H9 (cell line): ENCODE results near the gene LHFPL2. TPM values are rescaled to one million over a fixed set of nuclear protein-coding genes. Genes with fewer than 3 reads are reported as not detected.

Experiments
- DNase-seq: peaks from one replicate; pipeline ENCODE4 v3.0.0-alpha.2; 2017
- H2AFZ ChIP-seq: one replicate; pipeline ENCODE4 v1.6.1; 2013; ENCODE audit warnings: mild to moderate bottlenecking, low read length, control low read depth, moderate library complexity
- H2AK5ac ChIP-seq: 2 replicates; pipeline ENCODE4 v1.6.1; 2013; ENCODE audit warnings: low read length, control low read depth, mixed read lengths; ENCODE audit not compliant: insufficient read length
- H2BK120ac ChIP-seq: one replicate; pipeline ENCODE4 v1.6.1; 2013; ENCODE audit warnings: low read depth, mild to moderate bottlenecking, low read length, control low read depth, inconsistent platforms; ENCODE audit not compliant: poor library complexity, severe bottlenecking
- H2BK12ac ChIP-seq: 2 replicates; pipeline ENCODE4 v1.6.1; 2013; ENCODE audit warnings: low read length, control low read depth, mixed read lengths, low read depth; ENCODE audit not compliant: insufficient read length
- H2BK15ac ChIP-seq: 2 replicates; pipeline ENCODE4 v1.6.1; 2013; ENCODE audit warnings: low read depth, low read length, control low read depth
- H2BK20ac ChIP-seq: one replicate; pipeline ENCODE4 v1.6.1; 2013; ENCODE audit warnings: low read depth, mild to moderate bottlenecking, low read length, control low read depth, inconsistent platforms; ENCODE audit not compliant: poor library complexity, severe bottlenecking
- H2BK5ac ChIP-seq: 2 replicates; pipeline ENCODE4 v1.6.1; 2013; ENCODE audit warnings: low read length, control low read depth, mixed read lengths; ENCODE audit not compliant: insufficient read length
- H3K14ac ChIP-seq: 2 replicates; pipeline ENCODE4 v1.6.1; 2013; ENCODE audit warnings: low read length, control low read depth; ENCODE audit not compliant: insufficient read depth
- H3K18ac ChIP-seq: 2 replicates; pipeline ENCODE4 v1.6.1; 2013; ENCODE audit warnings: low read depth, mild to moderate bottlenecking, mixed read lengths, low read length, control low read depth; ENCODE audit not compliant: insufficient read length
- H3K23ac ChIP-seq: 2 replicates; pipeline ENCODE4 v1.6.1; 2013; ENCODE audit warnings: low read length, control low read depth, mixed read lengths, low read depth; ENCODE audit not compliant: insufficient read length
- H3K23me2 ChIP-seq: 2 replicates; pipeline ENCODE4 v1.6.1; 2013; ENCODE audit warnings: low read depth, mild to moderate bottlenecking, mixed read lengths, low read length, control low read depth; ENCODE audit not compliant: insufficient read length, poor library complexity, severe bottlenecking
- H3K27ac ChIP-seq: 2 replicates; pipeline ENCODE4 v1.5.1; 2013; ENCODE audit warnings: low read length, control low read depth, mixed read lengths, low read depth; ENCODE audit not compliant: insufficient read length
- H3K27me3 ChIP-seq: 2 replicates; pipeline ENCODE4 v1.6.1; 2013; ENCODE audit warnings: low read length, control low read depth, inconsistent platforms; ENCODE audit not compliant: insufficient read depth
- H3K4ac ChIP-seq: 2 replicates; pipeline ENCODE4 v1.6.1; 2013; ENCODE audit warnings: low read depth, mild to moderate bottlenecking, control low read depth, inconsistent platforms, low read length, moderate library complexity
- H3K4me1 ChIP-seq: 2 replicates; pipeline ENCODE4 v1.6.1; 2013; ENCODE audit warnings: low read length, control low read depth, inconsistent platforms; ENCODE audit not compliant: insufficient read depth
- H3K4me2 ChIP-seq: 2 replicates; pipeline ENCODE4 v1.6.1; 2013; ENCODE audit warnings: low read length, control low read depth, mixed read lengths; ENCODE audit not compliant: insufficient read length, insufficient read depth
- H3K56ac ChIP-seq: 2 replicates; pipeline ENCODE4 v1.6.1; 2013; ENCODE audit warnings: low read depth, mild to moderate bottlenecking, mixed read lengths, low read length, control low read depth; ENCODE audit not compliant: insufficient read length
- H3K79me1 ChIP-seq: 2 replicates; pipeline ENCODE4 v1.6.1; 2013; ENCODE audit warnings: low read depth, mild to moderate bottlenecking, moderate library complexity, low read length, control low read depth, inconsistent platforms; ENCODE audit not compliant: insufficient read depth, poor library complexity, severe bottlenecking
- H3K79me2 ChIP-seq: 2 replicates; pipeline ENCODE4 v1.6.1; 2013; ENCODE audit warnings: low read length, control low read depth, inconsistent platforms; ENCODE audit not compliant: insufficient read depth
- H3K9ac ChIP-seq: 2 replicates; pipeline ENCODE4 v1.6.1; 2013; ENCODE audit warnings: low read length, control low read depth, mixed read lengths; ENCODE audit not compliant: insufficient read length; ENCODE audit errors: extremely low read depth
- H3K9me3 ChIP-seq: one replicate; pipeline ENCODE4 v1.6.1; 2013; ENCODE audit warnings: low read depth, low read length, inconsistent platforms; ENCODE audit not compliant: control insufficient read depth
- H3T11ph ChIP-seq: one replicate; pipeline ENCODE4 v1.6.1; 2013; ENCODE audit warnings: mild to moderate bottlenecking, low read length, control low read depth, inconsistent platforms
- H4K20me1 ChIP-seq: one replicate; pipeline ENCODE4 v1.6.1; 2013; ENCODE audit not compliant: control insufficient read depth, insufficient read length, insufficient read depth
- H4K5ac ChIP-seq: 2 replicates; pipeline ENCODE4 v1.6.1; 2013; ENCODE audit warnings: low read depth, mild to moderate bottlenecking, mixed read lengths, low read length, control low read depth; ENCODE audit not compliant: insufficient read length
- H4K8ac ChIP-seq: replicated peaks from 2 replicates; pipeline ENCODE4 v1.6.1; 2013; ENCODE audit warnings: low read length, control low read depth, mixed read lengths, low read depth; ENCODE audit not compliant: insufficient read length
- H4K91ac ChIP-seq: 2 replicates; pipeline ENCODE4 v1.6.1; 2013; ENCODE audit warnings: low read depth, mild to moderate bottlenecking, moderate library complexity, mixed read lengths, low read length, control low read depth; ENCODE audit not compliant: insufficient read length
- H3K27ac Mint-ChIP-seq, 3 experiments: 2 replicates in 2 of 3; 3 replicates in 1 of 3; pipeline ENCODE4 v1.8.0; 2020 to 2021; ENCODE audit warnings: mixed read lengths in 3 of 3, mild to moderate bottlenecking in 1 of 3, moderate library complexity in 1 of 3
- H3K27me3 Mint-ChIP-seq: 2 replicates; pipeline ENCODE4 v1.8.0; 2021; ENCODE audit warnings: low read depth, mild to moderate bottlenecking, moderate library complexity, mixed read lengths
- H3K36me3 Mint-ChIP-seq, 3 experiments: 2 replicates in 2 of 3; 3 replicates in 1 of 3; pipeline ENCODE4 v1.8.0; 2020 to 2021; ENCODE audit warnings: low read depth in 3 of 3, mixed read lengths in 3 of 3; ENCODE audit not compliant: insufficient read depth in 1 of 3
- H3K4me1 Mint-ChIP-seq, 2 experiments: 2 replicates each; pipeline ENCODE4 v1.8.0; 2020; ENCODE audit warnings: mixed read lengths in 2 of 2
- H3K4me3 Mint-ChIP-seq, 2 experiments: 2 replicates in 1 of 2; 3 replicates in 1 of 2; pipeline ENCODE4 v1.8.0; 2020 to 2021; ENCODE audit warnings: mild to moderate bottlenecking in 2 of 2, mixed read lengths in 2 of 2, moderate library complexity in 1 of 2
- H3K9me3 Mint-ChIP-seq, 2 experiments: 2 replicates in 1 of 2; 3 replicates in 1 of 2; pipeline ENCODE4 v1.8.0; 2020; ENCODE audit warnings: mild to moderate bottlenecking in 2 of 2, mixed read lengths in 2 of 2, moderate library complexity in 1 of 2
- CTCF ChIP-seq: fragments of 200-600 bp; sonication (generic); conservative IDR thresholded peaks from 3 replicates; pipeline ENCODE4 v1.8.0; 2021; ENCODE audit warnings: antibody characterized with exemption, mild to moderate bottlenecking
- WGBS: extraction: QIAGEN DNeasy Blood & Tissue Kit; methylation state at CpG from one replicate; pipeline ENCODE4 v1.1.7; 2013; ENCODE audit warnings: missing lambda C conversion rate, low lambda C conversion rate, mixed read lengths; ENCODE audit not compliant: insufficient read length; ENCODE audit errors: extremely low coverage; 5-methylcytosine and 5-hydroxymethylcytosine counted together
- total RNA-seq: library from RNA; stranded (reverse); gene quantifications from 2 replicates; pipeline ENCODE4 v1.2.1, GENCODE V29; 2021

LHFPL2 gene
- total RNA-seq, 1 experiment from 2014 or later = 26.3 TPM

- Histone ChIP-seq H3K79me1 (peaks cover 5% of the 10 kb centered on the region), H3K4me1 (peaks cover 15% of the 10 kb centered on the region), H3K79me2 (peaks cover 52% of the 10 kb centered on the region; the same call in 1 of the 2 replicates), H4K91ac (no peak overlapping the region), H3K9ac (no peak overlapping the region), H2AK5ac (no peak overlapping the region), H2BK15ac (no peak overlapping the region), H3K9me3 (no peaks in the 10 kb centered on the region), H4K8ac (no peak overlapping the region), H2BK5ac (no peak overlapping the region), H2BK12ac (no peak overlapping the region), H2AFZ (no peak overlapping the region), H4K20me1 (no peaks in the 10 kb centered on the region), H3K27ac (no peak overlapping the region), H3K18ac (no peak overlapping the region), H3K4me2 (no peak overlapping the region), H4K5ac (no peak overlapping the region), H3K4ac (no peak overlapping the region), H3K27me3 (no peaks in the 10 kb centered on the region), H3K56ac (no peak overlapping the region), H3K23me2 (no peaks in the 10 kb centered on the region), H3T11ph (no peak overlapping the region), H2BK20ac (no peak overlapping the region), H3K14ac (no peak overlapping the region), H2BK120ac (no peak overlapping the region), H3K23ac (no peak overlapping the region)
- no peak for DNase-seq
- Mint-ChIP-seq H3K9me3 (no peaks in the 10 kb centered on the region), H3K4me3 (no peak overlapping the region; a peak in 1 of 5 replicates), H3K4me1 (peaks cover 35 to 46% of the 10 kb centered on the region in 2 experiments), H3K36me3 (peaks cover 12 to 30% (median 18%) of the 10 kb centered on the region in 3 experiments; a peak in 6 of 7 replicates), H3K27me3 (no peaks in the 10 kb centered on the region), H3K27ac (peak overlapping the region; percentile 36 to 65 (median 62); a peak in 3 of 7 replicates)
- no peak for TF ChIP-seq CTCF
- no CpG with 5 or more reads among the region's 3 CpGs for WGBS
Observed at GRCh38 chr5:78640662-78641474, 7.7 kb downstream of the LHFPL2 start.
